SU-DHL-6 (cell line): ENCODE results near the gene FAM20C.

Source experiments
- H2AFZ ChIP-seq: fragments of 200-600 bp; sonication (generic); 2 replicates; pipeline ENCODE4 v1.6.1; 2014; ENCODE audit warnings: low read depth, mild to moderate bottlenecking, moderate library complexity, mixed read lengths, antibody characterized with exemption, low read length; ENCODE audit not compliant: severe bottlenecking
- H3F3A ChIP-seq: fragments of 200-600 bp; shearing (Covaris generic); 2 replicates; pipeline ENCODE4 v1.6.0; 2016; ENCODE audit warnings: antibody characterized with exemption, mild to moderate bottlenecking; ENCODE audit not compliant: insufficient read depth
- H3K27ac ChIP-seq: fragments of 200-600 bp; sonication (generic); 2 replicates; pipeline ENCODE4 v1.5.1; 2016; ENCODE audit warnings: low read depth, mild to moderate bottlenecking, low read length, moderate library complexity, mixed read lengths
- H3K27me3 ChIP-seq: fragments of 200-600 bp; sonication (generic), shearing (Covaris generic); 2 replicates; pipeline ENCODE4 v1.6.0; 2014; ENCODE audit warnings: mild to moderate bottlenecking, low read length
- H3K36me3 ChIP-seq: fragments of 200-600 bp; sonication (generic); 2 replicates; pipeline ENCODE4 v1.6.1; 2014; ENCODE audit warnings: mild to moderate bottlenecking, low read length, mixed read lengths
- H3K4me2 ChIP-seq: fragments of 300-600, 200-600 bp; shearing (Covaris generic), sonication (generic); 2 replicates; pipeline ENCODE4 v1.6.0; 2014; ENCODE audit warnings: low read length, low read depth, mild to moderate bottlenecking; ENCODE audit not compliant: poor library complexity, severe bottlenecking
- H3K4me3 ChIP-seq: fragments of 200-600 bp; sonication (generic); 2 replicates; pipeline ENCODE4 v1.5.1; 2014; ENCODE audit warnings: antibody characterized with exemption, low read length, mild to moderate bottlenecking, mixed read lengths; ENCODE audit not compliant: insufficient read depth, poor library complexity, severe bottlenecking
- H3K79me2 ChIP-seq: fragments of 200-600 bp; sonication (generic); 2 replicates; pipeline ENCODE4 v1.6.1; 2014; ENCODE audit warnings: mild to moderate bottlenecking, low read length, moderate library complexity; ENCODE audit not compliant: insufficient read depth
- H3K9ac ChIP-seq: fragments of 200-600 bp; sonication (generic); 2 replicates; pipeline ENCODE4 v1.7.0; 2014; ENCODE audit warnings: mild to moderate bottlenecking, low read length
- H3K9me2 ChIP-seq: fragments of 200-600 bp; sonication (generic); replicated peaks from 2 replicates; pipeline ENCODE4 v1.6.1; 2014; ENCODE audit warnings: low read length; ENCODE audit not compliant: insufficient read depth
- H3K9me3 ChIP-seq: fragments of 200-600 bp; sonication (generic); 2 replicates; pipeline ENCODE4 v1.6.1; 2014; ENCODE audit warnings: low read length, mixed read lengths; ENCODE audit not compliant: insufficient read depth
- H4K20me1 ChIP-seq: fragments of 200-600 bp; sonication (generic); 2 replicates; pipeline ENCODE4 v1.6.1; 2014; ENCODE audit warnings: low read depth, mild to moderate bottlenecking, antibody characterized with exemption, low read length, moderate library complexity, mixed read lengths
- EZH2phosphoT487 ChIP-seq: fragments of 200-600 bp; sonication (generic), shearing (Covaris generic); conservative IDR thresholded peaks from 2 replicates; pipeline ENCODE4 v1.6.1; 2018; ENCODE audit warnings: mild to moderate bottlenecking, antibody characterized with exemption, low read length, moderate library complexity, mixed read lengths
- TF ChIP-seq, protein P1 (sequence below): fragments of 200-600 bp; sonication (generic); IDR thresholded peaks from one replicate; pipeline ENCODE4 v1.5.1; 2017; ENCODE audit warnings: antibody characterized with exemption, mild to moderate bottlenecking, low read length, moderate library complexity; ENCODE audit not compliant: insufficient read depth, poor library complexity, severe bottlenecking

FAM20C gene

GRCh38 chr7:219581-220150 is 27.3 kb downstream of the FAM20C start:
- Histone ChIP-seq H3K36me3 (no peaks in the 10 kb centered on the region), H3K4me2 (no peak overlapping the region), H2AFZ (no peak overlapping the region), H3K9me2 (no peaks in the 10 kb centered on the region), H3K4me3 (no peak overlapping the region), H3K27me3 (no peaks in the 10 kb centered on the region), H3K79me2 (no peaks in the 10 kb centered on the region), H3K27ac (no peak overlapping the region), H4K20me1 (no peaks in the 10 kb centered on the region), H3K9me3 (no peaks in the 10 kb centered on the region), H3K9ac (no peak overlapping the region), H3F3A (no peaks in the 10 kb centered on the region)
- no peak for TF ChIP-seq EZH2phosphoT487
- TF ChIP-seq, protein P1, sequence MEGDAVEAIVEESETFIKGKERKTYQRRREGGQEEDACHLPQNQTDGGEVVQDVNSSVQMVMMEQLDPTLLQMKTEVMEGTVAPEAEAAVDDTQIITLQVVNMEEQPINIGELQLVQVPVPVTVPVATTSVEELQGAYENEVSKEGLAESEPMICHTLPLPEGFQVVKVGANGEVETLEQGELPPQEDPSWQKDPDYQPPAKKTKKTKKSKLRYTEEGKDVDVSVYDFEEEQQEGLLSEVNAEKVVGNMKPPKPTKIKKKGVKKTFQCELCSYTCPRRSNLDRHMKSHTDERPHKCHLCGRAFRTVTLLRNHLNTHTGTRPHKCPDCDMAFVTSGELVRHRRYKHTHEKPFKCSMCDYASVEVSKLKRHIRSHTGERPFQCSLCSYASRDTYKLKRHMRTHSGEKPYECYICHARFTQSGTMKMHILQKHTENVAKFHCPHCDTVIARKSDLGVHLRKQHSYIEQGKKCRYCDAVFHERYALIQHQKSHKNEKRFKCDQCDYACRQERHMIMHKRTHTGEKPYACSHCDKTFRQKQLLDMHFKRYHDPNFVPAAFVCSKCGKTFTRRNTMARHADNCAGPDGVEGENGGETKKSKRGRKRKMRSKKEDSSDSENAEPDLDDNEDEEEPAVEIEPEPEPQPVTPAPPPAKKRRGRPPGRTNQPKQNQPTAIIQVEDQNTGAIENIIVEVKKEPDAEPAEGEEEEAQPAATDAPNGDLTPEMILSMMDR = no peak

- no peaks in the 10 kb centered on the region for H3K9me2 ChIP-seq
- no peaks in the 10 kb centered on the region for H3F3A ChIP-seq
- no peaks in the 10 kb centered on the region for H3K79me2 ChIP-seq
- H2AFZ ChIP-seq = no peak overlapping the region
- H3K4me2 ChIP-seq = no peak overlapping the region
- no peak for TF ChIP-seq EZH2phosphoT487
- TF ChIP-seq, protein P1 = no peak
- H3K36me3 ChIP-seq = no peaks in the 10 kb centered on the region
- H3K27ac ChIP-seq = no peak overlapping the region
- H3K4me3 ChIP-seq = no peak overlapping the region
- H4K20me1 ChIP-seq = no peaks in the 10 kb centered on the region
- H3K9me3 ChIP-seq = no peaks in the 10 kb centered on the region
- H3K9ac ChIP-seq = no peak overlapping the region
- no peaks in the 10 kb centered on the region for H3K27me3 ChIP-seq
These were observed 27.9 kb downstream of the FAM20C start for GRCh38 chr7:220151-220841.

DNA sequence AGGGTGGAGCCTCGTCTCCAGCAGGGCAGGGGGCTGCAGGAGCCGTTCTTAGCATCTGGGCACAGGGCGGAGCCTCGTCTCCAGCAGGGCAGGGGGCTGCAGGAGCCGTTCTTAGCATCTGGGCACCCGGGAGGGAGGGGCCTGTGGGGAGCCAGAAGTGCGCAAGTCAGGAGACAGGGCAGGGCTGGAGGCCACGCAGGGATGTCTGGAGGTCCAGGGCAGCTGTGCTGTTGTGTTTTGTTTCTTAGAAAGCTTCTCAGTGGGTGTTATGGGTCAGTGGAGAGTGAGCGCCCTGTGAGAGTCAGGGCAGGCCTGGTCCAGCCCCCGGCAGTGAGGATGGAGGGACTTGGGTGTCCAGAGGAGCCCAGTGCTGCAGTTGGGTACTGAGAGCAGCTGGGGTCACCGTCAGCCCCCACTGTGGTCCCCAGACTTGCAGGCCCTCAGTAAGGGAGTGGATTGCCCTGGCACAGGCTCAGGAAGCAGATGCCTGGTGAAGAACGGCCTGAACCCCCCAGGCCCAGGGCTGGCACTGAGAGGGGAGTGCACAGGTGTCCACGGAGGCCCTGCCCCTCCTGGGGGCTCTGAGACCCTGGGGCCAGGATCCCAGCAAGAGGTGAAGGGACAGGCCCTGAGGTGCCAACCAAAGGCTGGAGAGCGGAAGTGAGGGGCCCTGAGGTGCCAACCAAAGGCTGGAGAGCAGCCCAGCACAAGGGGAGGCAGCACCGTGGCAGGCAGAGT is 29.8 kb downstream of the FAM20C start:
- no peaks in the 10 kb centered on the region for H3K9me3 ChIP-seq
- no peak overlapping the region for H3K27ac ChIP-seq
- TF ChIP-seq, protein P1 = no peak

More for the DNA sequence above, 29.8 kb downstream of the FAM20C start:
- no peaks in the 10 kb centered on the region for H3K79me2 ChIP-seq
- no peaks in the 10 kb centered on the region for H3K9me2 ChIP-seq
- H4K20me1 ChIP-seq = no peaks in the 10 kb centered on the region
- no peaks in the 10 kb centered on the region for H3F3A ChIP-seq
- no peak overlapping the region for H2AFZ ChIP-seq
- H3K4me3 ChIP-seq = no peak overlapping the region
- no peaks in the 10 kb centered on the region for H3K27me3 ChIP-seq
- no peak overlapping the region for H3K9ac ChIP-seq
- H3K4me2 ChIP-seq = no peak overlapping the region
- no peaks in the 10 kb centered on the region for H3K36me3 ChIP-seq
